HG02610 (cell line): ENCODE data around the gene KDM4B.

Experiments
- ATAC-seq: cut with Tn5 transposase; IDR thresholded peaks from one replicate; pipeline ENCODE4 v1.9.1; 2021; ENCODE audit warnings: mild to moderate bottlenecking, moderate library complexity; ENCODE audit not compliant: unreplicated experiment

The KDM4B gene

DNA sequence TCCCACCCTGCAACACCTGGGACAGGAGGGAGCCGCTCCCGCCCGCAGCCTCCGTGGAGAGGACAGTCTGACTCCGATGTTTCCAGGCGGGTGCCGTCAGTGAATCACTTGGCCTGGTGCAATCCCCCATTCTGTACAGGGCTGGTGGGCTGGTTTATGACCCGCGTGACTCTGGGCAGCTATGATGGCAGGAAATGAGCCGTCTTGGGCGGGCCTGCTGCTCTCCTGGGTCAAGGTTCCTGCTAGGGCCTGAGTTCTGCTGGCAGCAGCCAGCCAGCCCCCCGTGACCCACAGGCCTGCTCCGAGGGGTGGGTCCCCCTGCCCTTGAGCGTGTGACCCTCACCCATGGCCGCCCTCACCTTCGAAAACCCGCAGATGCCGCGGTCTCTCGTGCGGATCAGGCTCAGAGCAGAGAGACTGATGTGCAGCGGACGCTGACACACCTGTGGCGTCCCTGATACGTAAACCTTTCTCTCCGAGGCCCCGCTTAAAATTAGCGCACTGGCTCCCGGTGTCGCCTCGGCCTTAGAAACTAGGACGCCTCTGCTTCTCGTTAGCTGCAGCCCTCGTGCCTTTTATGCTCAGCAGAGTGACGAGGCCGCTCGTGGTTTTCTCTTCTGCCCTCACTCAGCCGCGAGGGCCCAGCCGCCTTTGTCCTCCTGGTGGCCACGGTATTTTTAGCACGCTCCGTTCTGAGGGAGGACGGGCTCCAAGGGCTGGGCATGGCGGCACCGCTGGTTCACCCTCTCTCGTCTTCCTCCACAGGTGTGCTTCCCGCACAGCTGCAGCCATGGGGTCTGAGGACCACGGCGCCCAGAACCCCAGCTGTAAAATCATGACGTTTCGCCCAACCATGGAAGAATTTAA, 63.4 kb downstream of the KDM4B start:
- ATAC-seq = no peak

DNA sequence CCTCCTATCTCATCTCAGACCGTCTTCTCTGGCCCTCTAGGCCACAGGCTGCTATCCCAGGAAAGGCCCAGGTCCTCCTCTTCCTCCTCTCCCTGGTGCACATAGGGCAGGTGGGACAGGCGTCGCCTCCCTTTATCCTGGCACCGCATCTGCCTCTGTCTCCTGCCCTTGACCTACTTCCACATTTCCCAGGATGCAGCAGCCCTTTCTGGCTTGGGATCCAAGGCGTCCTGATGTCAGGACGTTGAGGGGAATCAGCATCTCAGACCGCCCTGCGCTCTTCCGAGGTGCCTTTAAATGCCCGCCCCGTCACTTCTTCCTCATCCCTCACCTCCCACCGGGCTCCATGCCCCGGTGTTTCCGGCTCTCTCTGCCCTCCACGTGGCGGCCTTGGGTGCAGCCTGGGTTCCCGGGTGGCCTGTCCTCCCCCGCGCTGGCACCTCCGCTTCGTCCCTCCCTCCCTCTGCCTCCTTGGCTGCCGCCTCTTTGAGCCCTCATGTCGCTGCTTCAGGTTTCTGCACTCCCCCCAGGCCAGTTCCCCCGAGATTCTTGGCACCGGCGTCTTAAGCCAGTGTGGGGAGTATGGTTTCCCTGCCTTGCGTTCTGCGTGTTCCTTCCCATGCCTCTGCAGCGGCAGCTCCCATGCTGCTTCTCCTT, 66.3 kb downstream of the KDM4B start:
- no peak for ATAC-seq

DNA sequence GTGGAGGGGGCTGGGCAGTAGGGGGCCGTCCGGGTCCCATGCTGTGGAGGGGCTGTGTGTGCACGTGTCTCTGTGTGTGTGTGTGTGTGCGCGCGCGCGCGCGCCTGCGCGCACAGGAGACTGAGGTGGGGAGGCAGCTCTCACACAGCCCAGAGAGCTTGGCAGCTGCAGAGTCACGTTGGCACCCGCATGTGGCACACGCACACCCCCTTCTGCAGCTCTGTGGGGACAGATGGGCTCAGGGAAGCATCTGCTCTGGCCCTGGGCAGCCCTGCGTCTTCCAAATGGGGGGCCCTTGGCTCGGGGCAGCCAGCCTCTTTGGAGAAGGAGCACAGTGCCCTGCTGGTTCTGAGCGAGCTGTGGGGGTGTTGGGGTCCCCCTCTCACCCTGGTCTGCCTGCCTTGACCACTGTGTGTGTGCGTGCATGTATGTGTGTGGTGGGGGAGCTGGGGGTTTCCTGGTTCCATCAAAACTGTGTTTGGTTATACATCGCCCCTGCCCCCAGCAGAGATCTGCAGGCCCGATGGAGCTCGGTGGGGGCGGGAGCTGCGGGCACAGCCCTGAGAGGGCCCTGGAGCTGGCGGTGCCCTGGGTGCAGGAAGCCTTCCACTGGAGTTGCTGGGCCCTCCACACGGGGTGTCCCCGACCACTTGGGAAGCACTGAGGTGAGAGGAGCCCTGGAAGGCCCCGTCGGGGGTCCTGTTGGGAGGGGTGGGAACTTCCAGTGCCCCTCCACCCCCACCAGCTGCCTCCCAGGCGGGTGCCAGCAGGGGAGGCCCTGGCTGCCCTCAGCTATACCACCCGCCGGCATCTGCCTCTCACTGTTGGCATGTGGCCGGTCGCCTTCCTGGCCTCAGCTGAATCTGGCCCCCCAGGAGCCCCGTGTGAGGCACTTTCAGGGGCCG, 67.1 kb downstream of the KDM4B start:
- ATAC-seq = no peak

DNA sequence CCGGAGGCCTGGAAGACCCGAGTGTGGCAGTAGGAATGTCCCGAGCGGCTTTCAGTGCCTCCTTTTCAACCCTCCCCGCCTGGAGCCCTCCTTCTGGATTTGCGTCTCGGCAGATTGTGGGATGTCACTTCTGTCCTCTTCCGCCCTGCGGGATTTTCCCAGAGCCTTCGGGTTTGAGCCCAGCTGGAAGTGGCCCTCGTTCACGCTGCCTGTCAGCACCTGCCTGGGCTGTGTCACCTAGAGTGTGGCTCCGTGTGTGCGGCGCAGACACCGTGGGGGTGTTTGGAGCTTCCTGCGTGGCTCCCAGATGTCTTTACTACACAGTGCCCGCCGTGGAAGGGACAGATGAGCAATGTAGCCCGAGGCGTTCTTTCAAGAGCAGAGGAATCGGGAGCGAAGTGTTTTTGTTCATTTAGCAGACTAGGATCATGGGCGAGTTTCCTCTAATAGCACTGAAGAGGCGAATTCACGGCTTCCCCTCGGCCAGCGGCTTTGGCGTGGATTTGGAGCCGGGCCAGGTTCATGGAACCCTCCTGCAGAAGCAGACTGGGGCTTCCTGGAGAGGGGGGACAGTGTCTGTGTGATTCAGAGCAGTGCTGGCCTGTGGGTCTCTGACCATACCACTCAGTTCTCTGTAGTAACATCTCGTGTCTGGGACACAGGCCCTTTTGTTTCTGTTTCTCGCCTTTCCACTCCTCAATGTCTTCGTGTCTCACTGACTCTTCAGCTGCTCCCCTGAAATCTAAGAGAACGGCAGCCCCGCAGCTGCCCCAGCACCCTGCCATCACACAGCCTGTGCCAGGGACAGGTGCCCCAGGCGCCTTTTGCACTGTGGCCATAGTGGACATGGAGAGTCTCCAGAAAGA, 68.0 kb downstream of the KDM4B start:
- ATAC-seq = no peak

DNA sequence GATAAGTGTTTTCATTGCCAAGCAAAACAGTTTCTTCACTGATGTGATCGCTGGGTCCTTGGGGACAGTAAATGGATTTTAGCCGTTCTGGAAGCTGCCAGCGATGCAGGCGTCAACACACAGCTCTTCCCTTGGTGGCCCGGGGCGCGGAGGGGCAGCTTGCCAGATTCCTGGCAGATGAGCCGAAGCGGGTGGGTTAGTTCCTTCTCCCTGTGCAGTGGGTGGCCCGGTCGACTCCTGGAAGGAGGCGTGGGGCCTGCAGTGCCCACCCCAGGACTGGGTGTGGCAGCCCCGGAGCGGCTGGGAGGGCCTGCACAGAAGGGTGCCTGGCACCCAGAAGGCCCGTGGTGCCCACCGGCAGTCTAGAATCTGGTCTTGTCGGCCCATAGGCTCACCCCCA, 69.0 kb downstream of the KDM4B start:
- ATAC-seq = no peak

DNA sequence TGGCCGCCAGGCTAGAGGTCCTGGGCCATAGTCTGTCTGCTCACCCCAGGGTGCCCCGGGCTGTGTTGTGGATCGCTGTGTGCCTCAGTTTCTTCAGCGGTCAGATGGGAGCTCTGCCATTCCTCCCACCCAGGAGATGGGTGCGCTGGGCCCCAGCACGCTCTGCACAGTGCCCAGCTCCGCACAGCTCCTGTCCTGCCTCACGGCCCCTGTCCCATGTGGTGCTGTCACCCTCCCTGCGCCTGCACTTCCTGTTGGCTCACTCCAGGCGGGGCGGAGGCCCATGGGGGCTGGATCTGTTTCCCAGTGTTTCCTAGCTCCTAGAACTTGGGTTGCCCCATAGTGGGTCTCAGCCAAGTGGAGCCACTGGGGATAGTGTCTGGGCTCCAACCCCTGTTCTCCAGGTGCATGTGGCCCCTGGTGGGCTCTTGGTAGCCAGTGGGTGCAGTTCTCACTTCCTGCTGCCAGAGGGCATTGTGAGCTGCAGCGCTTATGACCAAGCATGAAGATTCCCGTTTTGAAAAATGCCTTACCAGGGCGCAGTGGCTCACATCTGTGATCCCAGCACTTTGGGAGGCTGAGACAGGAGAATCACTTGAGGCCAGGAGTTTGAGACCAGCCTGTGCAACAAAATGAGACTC, 69.8 kb downstream of the KDM4B start:
- ATAC-seq = no peak

DNA sequence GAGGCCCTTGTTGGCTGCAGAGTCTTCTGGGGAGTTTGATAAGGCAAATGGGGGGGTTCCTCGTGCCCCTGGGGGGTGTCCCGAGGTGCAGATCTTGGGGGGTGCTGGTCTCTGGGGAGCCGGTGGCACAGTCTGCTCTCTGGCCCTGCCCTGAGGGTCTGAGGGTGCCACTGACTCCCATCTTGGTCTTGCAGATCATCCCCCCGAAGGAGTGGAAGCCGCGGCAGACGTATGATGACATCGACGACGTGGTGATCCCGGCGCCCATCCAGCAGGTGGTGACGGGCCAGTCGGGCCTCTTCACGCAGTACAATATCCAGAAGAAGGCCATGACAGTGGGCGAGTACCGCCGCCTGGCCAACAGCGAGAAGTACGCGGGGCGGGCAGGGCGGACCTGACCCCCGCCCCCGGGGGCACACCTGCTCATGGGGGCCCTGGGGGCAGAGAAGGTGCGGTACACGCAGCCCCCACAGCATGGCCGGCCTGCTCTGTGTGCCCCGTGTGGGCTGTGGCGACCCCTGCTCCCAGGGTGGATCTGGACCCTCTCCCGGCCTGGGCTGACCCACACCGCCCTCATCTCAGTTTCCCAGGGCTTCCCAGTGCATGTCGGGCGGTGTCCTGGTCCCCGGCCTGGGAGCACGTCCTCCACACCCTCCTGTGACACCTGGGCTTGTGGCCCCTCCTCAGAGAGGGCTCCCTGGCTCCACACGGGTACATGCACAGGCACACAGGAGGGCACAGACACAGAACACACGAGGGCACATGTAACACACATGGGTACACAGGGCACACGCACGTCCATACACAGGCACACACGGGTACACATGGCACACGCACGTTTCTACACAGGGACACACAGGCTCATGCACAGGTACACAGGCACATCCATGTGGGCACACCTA, 71.0 kb downstream of the KDM4B start:
- no peak for ATAC-seq

DNA sequence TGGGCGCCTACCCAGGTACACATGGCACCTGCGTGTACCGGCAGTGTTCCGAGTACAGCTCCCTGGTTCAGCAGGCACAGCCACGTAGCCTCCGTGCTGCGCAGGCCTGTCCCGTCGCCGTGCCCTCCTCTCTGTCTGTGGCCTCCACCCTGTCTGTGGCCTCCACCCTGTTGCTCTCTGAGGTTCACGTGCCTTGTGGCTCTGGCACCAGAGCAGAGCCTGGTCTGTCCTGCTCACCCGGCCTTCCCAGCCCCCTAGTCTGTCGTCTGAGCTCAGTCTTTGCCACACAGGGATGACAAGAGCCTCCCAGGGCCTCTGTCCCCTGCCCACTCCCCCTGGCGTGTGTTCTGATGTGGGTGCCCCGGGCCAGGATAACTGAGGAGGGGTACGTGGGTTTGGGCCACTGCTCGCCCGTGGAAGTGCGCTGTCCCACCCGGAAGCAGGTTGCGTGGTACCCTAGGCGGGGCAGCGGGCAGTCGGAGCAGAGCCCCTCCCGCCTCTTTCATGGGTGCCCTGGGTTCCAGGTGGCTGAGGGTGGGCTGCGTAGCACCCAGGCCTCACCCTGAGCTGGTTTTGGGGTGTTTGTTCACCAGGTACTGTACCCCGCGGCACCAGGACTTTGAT, 71.7 kb downstream of the KDM4B start:
- ATAC-seq = no peak

DNA sequence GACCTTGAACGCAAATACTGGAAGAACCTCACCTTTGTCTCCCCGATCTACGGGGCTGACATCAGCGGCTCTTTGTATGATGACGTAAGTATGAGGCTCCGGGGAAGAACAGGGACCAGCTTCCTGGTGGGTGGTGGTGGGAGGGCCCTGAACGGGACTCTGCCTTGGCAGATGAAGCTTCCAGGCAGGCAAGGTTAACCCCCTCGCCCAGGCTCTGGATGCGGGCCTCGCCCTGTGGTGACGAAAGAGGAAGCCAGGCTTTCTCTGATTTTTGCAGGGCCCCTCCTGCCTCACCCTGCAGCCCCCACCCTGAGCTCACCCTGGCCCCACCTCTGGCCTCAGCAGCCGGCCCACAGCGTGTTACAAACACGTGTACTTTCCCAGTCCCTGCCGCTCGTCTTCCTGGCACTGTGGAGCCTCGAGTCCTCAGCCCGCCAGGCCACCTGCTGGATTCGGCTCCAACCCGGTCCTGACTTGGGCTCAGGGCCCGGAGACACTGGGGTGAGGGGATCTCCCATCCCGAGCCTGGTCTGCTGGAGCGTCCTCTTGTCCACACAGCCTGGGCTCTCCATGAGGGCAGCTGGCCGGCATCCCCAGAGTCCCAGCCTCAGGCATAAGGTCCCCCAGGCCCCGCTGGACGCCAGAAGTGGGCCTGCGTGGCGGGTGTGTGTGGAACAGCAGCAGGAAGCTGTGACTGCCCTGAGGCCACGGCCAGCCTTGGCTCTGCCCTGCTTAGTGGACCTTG, 72.4 kb downstream of the KDM4B start:
- ATAC-seq = no peak

DNA sequence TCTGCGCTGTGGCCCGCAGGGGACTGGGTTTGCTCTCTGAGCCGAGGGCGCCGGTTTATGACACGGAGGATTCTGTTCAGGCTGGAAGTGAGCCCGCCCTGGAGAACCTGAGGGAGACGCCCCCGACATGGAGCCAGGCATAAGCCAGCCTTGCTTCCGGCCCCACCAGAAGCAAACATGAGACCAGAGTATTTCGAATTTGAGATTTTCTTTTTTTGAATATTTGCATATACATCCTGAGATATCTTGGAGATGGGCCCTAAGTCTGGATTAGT, 72.9 kb downstream of the KDM4B start:
- ATAC-seq = no peak

DNA sequence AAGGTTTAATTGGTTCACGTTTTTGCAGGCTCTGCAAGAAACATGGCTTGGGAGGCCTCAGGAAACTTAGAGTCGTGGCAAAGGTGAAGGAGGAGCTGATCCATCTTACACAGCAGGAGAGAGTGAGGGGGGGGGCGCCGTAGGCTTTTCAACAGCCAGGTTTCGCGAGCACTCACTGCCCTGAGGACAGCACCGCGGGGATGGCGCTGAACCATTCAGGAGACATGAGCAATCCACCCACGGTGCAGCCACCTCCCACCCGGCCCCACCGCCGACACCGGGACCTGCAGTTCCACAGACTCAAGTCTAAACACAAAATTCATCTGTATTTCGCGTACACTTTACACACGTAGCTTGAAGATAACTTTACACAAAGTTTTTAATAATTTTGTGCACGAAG, 73.6 kb downstream of the KDM4B start:
- no peak for ATAC-seq

DNA sequence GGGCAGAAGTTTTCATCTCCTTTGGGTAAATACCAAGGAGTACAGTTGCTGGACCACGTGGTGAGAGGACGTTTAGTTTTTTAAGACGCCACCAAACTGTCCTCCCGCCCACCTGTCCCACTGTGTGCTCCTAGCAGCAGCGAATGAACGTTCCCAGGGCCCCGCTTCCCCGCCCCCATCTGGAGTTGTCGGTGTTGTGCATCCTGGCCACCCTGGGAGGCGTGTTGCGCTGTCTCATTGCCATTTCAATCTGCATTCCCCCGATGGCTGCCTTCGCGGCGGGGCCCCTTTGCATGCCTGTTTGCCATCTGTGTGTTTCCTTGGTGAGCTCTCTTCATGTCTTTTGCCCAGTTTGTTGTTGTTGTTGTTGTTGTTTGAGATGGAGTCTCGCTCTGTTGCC, 76.1 kb downstream of the KDM4B start:
- no peak for ATAC-seq

DNA sequence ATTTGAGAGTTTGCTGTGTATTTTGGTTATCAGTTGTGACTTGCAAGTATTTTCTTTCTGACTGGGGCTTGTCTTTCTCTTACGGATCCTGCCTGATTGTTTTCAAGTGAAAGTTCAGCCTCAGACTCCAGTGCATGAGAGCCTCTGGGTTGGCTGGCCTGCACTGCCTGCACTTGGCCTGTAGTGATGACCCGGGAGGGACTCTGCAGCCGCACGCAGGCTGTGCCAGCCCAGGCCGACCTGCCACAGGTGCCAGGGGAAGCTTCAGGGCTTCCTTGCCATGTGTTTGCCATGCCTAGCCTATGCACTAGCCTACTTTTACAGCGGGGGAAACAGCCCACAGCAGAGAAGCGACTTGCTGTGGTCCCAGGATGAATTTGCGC, 77.0 kb downstream of the KDM4B start:
- no peak for ATAC-seq

DNA sequence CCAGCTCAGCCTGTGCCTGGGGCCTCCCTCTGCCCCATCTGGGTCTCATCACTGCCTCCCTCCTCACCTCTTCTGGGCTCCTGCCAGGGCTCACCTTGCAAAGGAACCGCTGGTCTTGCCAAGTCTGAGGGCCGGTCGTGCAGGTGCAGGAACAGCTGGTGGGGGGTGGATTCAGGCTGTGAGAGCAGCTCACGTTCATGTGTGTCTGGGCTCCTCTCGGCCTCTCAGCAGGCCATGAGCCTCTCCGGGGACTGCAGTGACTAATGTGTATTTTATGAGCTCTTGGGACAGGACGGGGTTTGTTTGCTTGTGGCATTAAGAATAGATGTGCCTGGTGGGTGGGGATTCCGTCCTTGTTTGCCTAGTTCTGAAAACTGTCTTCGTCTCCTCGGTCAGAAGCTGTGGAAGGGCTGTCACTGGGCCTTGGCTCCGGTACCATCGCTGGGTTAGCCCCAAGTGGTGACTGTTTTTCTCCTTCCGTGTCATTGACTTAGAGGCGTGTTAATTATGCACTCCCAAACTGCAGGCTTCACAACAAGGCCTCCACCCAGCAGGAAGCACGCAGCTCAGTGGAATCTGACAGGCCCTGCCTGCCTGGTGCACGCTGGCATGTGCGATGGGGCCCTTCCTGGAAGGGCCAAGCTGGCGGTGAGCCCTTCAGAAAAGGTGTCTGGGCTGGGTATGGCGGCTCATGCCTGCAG, 77.6 kb downstream of the KDM4B start:
- no peak for ATAC-seq

DNA sequence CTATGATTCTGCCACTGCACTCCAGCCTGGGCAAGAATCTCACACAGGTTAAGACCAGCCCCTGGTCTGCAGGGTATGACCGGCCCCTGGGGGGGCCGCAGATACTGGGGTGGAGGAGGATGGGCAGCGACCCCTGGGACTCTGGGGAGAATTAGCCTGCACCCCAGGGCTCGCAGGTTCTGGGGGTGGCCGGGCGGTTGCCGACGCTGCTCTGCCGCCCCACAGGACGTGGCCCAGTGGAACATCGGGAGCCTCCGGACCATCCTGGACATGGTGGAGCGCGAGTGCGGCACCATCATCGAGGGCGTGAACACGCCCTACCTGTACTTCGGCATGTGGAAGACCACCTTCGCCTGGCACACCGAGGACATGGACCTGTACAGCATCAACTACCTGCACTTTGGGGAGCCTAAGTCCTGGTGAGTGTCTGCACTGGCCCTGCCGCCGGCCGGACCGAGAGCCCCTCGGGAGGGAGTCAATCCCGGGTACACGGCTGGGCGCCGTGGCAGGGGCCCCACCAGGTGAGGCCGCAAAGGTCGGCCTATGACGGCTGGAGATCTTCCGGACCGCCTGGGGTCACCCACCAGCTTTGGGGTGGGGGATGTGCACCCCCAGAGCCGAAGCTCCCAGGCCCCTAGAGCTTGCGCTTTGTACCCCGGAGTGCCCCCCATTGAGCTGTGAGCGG, 78.5 kb downstream of the KDM4B start:
- no peak for ATAC-seq

DNA sequence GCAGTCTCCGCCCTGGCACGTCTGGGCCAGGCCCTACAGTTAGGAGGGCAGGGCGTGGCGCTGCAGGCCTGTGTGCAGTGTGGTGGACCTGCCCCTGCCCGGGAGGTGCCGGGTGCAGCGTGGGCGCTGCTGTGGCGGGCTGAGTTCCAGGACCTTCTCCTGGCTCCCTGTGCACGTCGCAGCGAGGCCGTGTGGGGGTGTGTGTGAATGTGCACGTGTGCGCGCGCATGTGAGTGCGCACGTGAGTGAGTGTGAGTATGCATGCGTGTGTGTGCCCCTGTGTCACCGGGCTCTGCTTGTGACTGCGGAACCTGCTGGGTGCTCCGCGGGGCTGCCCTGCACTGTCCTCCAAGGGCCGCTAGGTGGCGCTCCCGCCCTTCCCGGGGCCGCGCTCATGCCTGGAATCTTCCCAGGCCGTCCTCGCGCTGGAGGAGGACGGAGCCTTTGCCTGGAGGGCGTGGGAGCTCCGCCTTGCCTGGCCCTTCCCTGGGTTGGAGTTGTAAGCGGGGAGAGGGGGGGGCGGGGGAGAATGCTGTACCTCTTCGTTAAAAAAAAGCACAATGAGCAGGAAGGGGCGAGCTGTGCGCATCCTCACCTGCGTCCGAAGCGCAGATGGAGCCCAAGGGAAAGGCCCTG, 79.3 kb downstream of the KDM4B start:
- no peak for ATAC-seq
